ENCODE results near the gene MRPL19. TPM values are rescaled to one million over a fixed set of nuclear protein-coding genes. Genes with fewer than 3 reads are reported as not detected.

MRPL19 gene
- total RNA-seq, 2 donors from 2014 or later, result 13.5 to 22.1 TPM

GRCh38 chr2:75645643-75646042, 940 bp upstream of the MRPL19 start:
- no peak overlapping the region for H3K27ac ChIP-seq
- 93 to 95% methylated on average over 10 of the region's 10 CpGs for WGBS, 2 donors
- no peak for ATAC-seq
- H3K9me3 ChIP-seq, result no peaks in the 10 kb centered on the region
- no peak for DNase-seq
- no peaks in the 10 kb centered on the region for H3K36me3 ChIP-seq (replicated peaks in 1 of 2; ENCODE audit: insufficient read depth in 1 of 2, low read depth in 2 of 2)
- H3K4me3 ChIP-seq, result no peak overlapping the region
- TF ChIP-seq CTCF (IDR thresholded peaks at IDR 0.05) (no peak), POLR2A (IDR thresholded peaks at IDR 0.05) (no peak)
- intact Hi-C loops (cut with DNase I), result no loop called here
- H3K4me1 ChIP-seq, result peaks cover 29% of the 10 kb centered on the region
- H3K27me3 ChIP-seq, result no peaks in the 10 kb centered on the region

GRCh38 chr2:75646090-75646582, 447 bp upstream of the MRPL19 start:
- TF ChIP-seq CTCF (IDR thresholded peaks at IDR 0.05), result no peak
- TF ChIP-seq POLR2A (IDR thresholded peaks at IDR 0.05), result no peak
- Histone ChIP-seq H3K36me3 (replicated peaks in 1 of 2; ENCODE audit: insufficient read depth in 1 of 2, low read depth in 2 of 2) (no peaks in the 10 kb centered on the region), H3K4me3 (peak overlapping the region; percentile 86 to 90), H3K9me3 (no peaks in the 10 kb centered on the region), H3K27ac (peak overlapping the region; percentile 66 to 88 (median 84)), H3K27me3 (no peaks in the 10 kb centered on the region), H3K4me1 (peaks cover 24% of the 10 kb centered on the region)
- 68 to 70% methylated on average over 9 of the region's 9 CpGs for WGBS, 2 donors
- intact Hi-C loops (cut with DNase I), result no loop called here
- no peak for DNase-seq
- peak; percentile 3 for ATAC-seq

- ATAC-seq (no peak), DNase-seq (no peak)
- peaks cover 24% of the 10 kb centered on the region for H3K4me1 ChIP-seq
- H3K9me3 ChIP-seq, result no peaks in the 10 kb centered on the region
- intact Hi-C loops (cut with DNase I), result no loop called here
- no peaks in the 10 kb centered on the region for H3K27me3 ChIP-seq
- H3K36me3 ChIP-seq (replicated peaks in 1 of 2; ENCODE audit: insufficient read depth in 1 of 2, low read depth in 2 of 2), result peaks cover 0 to 6% of the 10 kb centered on the region in 2 donors
- no peak for TF ChIP-seq CTCF (IDR thresholded peaks at IDR 0.05)
- TF ChIP-seq POLR2A (IDR thresholded peaks at IDR 0.05), result no peak
- 50 to 56% methylated on average over 3 of the region's 3 CpGs for WGBS, 2 donors
- no peak overlapping the region for H3K27ac ChIP-seq
- no peak overlapping the region for H3K4me3 ChIP-seq
Observed at GRCh38 chr2:75647771-75648170, 1.2 kb downstream of the MRPL19 start.

GRCh38 chr2:75654012-75654411, 7.4 kb downstream of the MRPL19 start:
- intact Hi-C loops (cut with DNase I), result no loop called here
- Histone ChIP-seq H3K4me3 (no peak overlapping the region), H3K4me1 (peaks cover 3% of the 10 kb centered on the region), H3K36me3 (replicated peaks in 1 of 2; ENCODE audit: insufficient read depth in 1 of 2, low read depth in 2 of 2) (peaks cover 0 to 8% of the 10 kb centered on the region in 2 donors), H3K27ac (no peak overlapping the region), H3K9me3 (no peaks in the 10 kb centered on the region), H3K27me3 (no peaks in the 10 kb centered on the region)
- TF ChIP-seq POLR2A (IDR thresholded peaks at IDR 0.05), result no peak
- no peak for TF ChIP-seq CTCF (IDR thresholded peaks at IDR 0.05)
- 97 to 98% methylated on average over 2 of the region's 2 CpGs for WGBS, 2 donors
- no peak for DNase-seq
- no peak for ATAC-seq

- Histone ChIP-seq H3K27me3 (no peaks in the 10 kb centered on the region), H3K4me3 (no peak overlapping the region), H3K9me3 (no peaks in the 10 kb centered on the region), H3K4me1 (no peaks in the 10 kb centered on the region), H3K27ac (no peak overlapping the region), H3K36me3 (replicated peaks in 1 of 2; ENCODE audit: insufficient read depth in 1 of 2, low read depth in 2 of 2) (peaks cover 0 to 8% of the 10 kb centered on the region in 2 donors)
- 84 to 85% methylated on average over 1 of the region's 1 CpG for WGBS, 2 donors
- no peak for TF ChIP-seq CTCF (IDR thresholded peaks at IDR 0.05)
- TF ChIP-seq POLR2A (IDR thresholded peaks at IDR 0.05), result no peak
- intact Hi-C loops (cut with DNase I), result no loop called here
- ATAC-seq (no peak), DNase-seq (no peak)
Observed at GRCh38 chr2:75655861-75656260, 9.3 kb downstream of the MRPL19 start.
